Large intestine (tissue), 3 donors: Measurements from ENCODE around the gene ANO1. TPM values are rescaled to one million over a fixed set of nuclear protein-coding genes. Genes with fewer than 3 reads are reported as not detected.
"Not testable (repeated sequence)": the region's sequence is repeated elsewhere in the genome, so short reads cannot be mapped to it uniquely, and the experiment has no call there.

Experiments used
- DNase-seq, 2 donors: peaks; one replicate each; pipeline versions ENCODE4 v3.0.0 to v3.0.0-alpha.2; 2013
- H3K27ac ChIP-seq: one replicate; pipeline ENCODE4 v1.5.1; 2013; ENCODE audit warnings: low read length
- H3K27me3 ChIP-seq: 2 replicates; pipeline ENCODE4 v1.6.1; 2013; ENCODE audit warnings: low read length; ENCODE audit not compliant: control insufficient read depth, insufficient read depth
- H3K36me3 ChIP-seq: 2 replicates; pipeline ENCODE4 v1.6.1; 2013; ENCODE audit warnings: low read length; ENCODE audit not compliant: control insufficient read depth, insufficient read depth
- H3K4me1 ChIP-seq: one replicate; pipeline ENCODE4 v1.6.1; 2013; ENCODE audit warnings: low read length; ENCODE audit not compliant: control insufficient read depth, insufficient read depth
- H3K4me3 ChIP-seq: one replicate; pipeline ENCODE4 v1.5.1; 2013; ENCODE audit warnings: low read length
- H3K9me3 ChIP-seq: one replicate; pipeline ENCODE4 v1.6.1; 2013; ENCODE audit warnings: mild to moderate bottlenecking, low read depth, low read length, moderate library complexity; ENCODE audit not compliant: control insufficient read depth
- WGBS: methylation state at CpG from one replicate; pipeline ENCODE4 v1.1.5; 2013; ENCODE audit warnings: low lambda C conversion rate; ENCODE audit not compliant: insufficient coverage; 5-methylcytosine and 5-hydroxymethylcytosine counted together
- polyA plus RNA-seq: library from polyadenylated mRNA; unstranded; fragments of 120-200 nt; gene quantifications from one replicate; pipeline ENCODE4 v1.2.1, GENCODE V29; 2013

The ANO1 gene
- polyA plus RNA-seq, 1 donor = 12.3 TPM

DNA sequence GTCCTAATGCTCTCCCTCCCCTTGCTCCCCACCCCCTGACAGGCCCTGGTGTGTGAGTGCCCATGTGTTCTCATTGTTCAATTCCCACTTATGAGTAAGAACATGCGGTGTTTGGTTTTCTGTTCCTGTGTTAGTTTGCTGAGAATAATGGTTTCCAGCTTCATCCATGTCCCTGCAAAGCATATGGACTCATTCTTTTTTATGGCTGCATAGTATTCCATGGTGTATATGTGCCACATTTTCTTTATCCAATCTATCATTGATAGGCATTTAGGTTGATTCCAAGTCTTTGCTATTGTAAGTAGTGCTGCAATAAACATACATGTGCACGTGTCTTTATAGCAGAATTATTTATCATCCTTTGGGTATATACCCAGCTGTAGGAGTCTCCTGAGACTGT is 42.5 kb upstream of the ANO1 start:
- DNase-seq, H3K27me3 ChIP-seq, H3K9me3 ChIP-seq, H3K4me3 ChIP-seq, H3K4me1 ChIP-seq, H3K36me3 ChIP-seq, H3K27ac ChIP-seq: not testable (repeated sequence)
- no CpG with 5 or more reads among the region's 2 CpGs for WGBS

DNA sequence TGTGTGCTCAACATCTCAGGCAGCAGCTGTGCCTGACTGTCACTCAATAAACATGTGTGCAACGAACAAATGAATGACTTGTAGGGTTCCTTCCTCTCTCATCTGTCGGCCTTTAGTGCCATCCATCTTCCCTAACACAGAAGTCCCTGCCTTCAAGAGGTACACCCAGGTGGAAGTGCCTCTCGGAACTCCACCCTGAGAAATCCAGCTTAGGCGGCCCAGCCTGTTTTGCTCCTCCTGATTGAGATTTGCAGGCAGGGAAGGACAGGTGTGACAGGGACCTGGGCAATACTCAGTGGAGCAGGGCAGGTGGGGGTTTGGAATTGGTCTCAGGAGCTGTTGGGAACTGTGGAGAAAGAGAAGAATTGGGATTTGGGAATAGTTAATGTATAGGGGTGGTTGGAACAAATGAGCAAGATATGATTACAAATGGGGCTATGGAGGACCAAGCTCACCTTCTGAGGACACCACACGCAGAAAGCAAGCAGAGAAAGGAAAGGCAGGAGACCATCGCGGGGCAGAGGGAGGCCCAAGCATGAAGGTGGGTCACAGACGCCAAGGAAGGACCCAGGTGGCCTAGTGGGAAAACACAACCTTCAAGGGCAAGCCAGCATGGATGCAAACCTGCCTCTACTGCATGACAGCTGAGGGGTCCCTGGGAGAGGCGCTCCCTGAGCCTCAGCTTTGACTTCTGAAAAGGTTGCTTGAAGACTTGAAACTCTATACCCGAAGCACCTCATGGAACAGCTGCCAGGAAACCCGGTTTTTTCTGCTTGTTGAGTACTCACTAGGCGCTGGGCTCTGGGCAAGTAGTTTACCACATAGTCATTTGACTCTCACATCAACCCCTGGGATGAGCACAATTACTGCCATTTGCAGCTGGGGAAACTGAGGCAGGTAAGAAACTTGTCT is 40.9 kb upstream of the ANO1 start:
- H3K27me3 ChIP-seq = peaks cover 5% of the 10 kb centered on the region
- DNase-seq = no peak
- H3K36me3 ChIP-seq = no peaks in the 10 kb centered on the region
- H3K4me1 ChIP-seq = no peaks in the 10 kb centered on the region
- H3K27ac ChIP-seq = no peak overlapping the region
- H3K4me3 ChIP-seq = no peak overlapping the region
- WGBS = no CpG with 5 or more reads among the region's 12 CpGs
- no peaks in the 10 kb centered on the region for H3K9me3 ChIP-seq

DNA sequence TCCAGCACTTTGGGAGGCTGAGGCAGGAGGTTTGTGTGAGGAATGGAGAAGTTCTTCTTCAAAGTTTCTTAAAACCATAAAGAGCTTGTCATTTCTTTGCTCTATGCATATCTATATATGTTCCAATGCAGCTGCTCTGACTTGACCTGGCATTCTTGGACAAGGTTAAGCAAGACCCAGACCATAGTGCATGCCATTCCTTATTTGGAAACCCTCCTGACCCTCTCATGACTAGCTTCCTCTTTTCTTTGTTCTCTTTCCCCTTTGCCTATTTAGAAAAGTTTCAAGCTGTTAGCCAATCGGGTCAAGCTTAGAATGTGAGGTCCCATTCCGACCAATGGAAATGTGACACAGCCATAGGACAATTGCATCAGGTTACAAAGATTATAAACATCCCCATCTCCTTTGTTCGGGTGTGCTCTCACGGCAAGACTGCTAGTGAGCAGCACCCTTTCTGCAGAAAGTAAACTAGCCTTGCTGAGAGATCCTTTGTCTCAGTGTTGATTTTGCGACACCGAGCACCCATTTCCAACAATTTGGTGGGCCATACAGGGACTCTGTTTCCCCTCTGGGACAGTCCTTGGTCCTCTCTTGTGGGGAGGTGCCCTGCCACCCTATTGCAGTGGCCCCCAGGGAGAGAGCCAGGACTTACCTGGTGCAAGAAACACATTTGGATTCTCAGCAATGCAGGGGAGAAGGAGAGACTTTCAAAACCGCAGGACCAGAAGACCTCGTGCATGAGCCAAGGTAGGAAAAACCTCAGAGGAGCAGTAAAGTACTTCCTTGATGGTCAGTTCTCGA is 39.9 kb upstream of the ANO1 start:
- 70% methylated on average over 1 of the region's 9 CpGs for WGBS
- H3K27me3 ChIP-seq = peaks cover 5% of the 10 kb centered on the region
- H3K4me1 ChIP-seq = no peaks in the 10 kb centered on the region
- H3K9me3 ChIP-seq = peaks cover 2% of the 10 kb centered on the region
- DNase-seq = no peak
- no peak overlapping the region for H3K27ac ChIP-seq
- H3K36me3 ChIP-seq = no peaks in the 10 kb centered on the region
- H3K4me3 ChIP-seq = no peak overlapping the region

DNA sequence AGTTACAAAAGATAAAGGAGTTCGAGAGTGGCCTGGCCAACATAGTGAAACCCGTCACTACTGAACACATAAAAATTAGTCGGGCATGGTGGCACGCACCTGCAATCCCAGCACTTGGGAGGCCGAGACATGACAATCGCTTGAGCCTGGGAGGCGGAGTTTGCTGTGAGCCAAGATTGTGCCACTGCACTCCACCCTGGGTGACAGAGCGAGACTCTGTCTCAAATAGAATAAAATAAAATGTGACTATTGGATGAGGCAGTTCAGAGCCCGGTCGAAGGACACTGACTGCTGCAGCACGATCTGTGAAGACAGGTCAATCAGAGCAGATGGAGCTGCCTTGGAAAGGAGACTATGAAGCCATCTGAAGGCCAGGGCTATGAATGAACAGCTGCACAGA is 37.7 kb upstream of the ANO1 start:
- no peak for DNase-seq
- 94% methylated on average over 3 of the region's 11 CpGs for WGBS
- H3K36me3 ChIP-seq = no peaks in the 10 kb centered on the region
- no peaks in the 10 kb centered on the region for H3K4me1 ChIP-seq
- no peaks in the 10 kb centered on the region for H3K27me3 ChIP-seq
- peaks cover 8% of the 10 kb centered on the region for H3K9me3 ChIP-seq
- no peak overlapping the region for H3K4me3 ChIP-seq
- H3K27ac ChIP-seq = no peak overlapping the region

DNA sequence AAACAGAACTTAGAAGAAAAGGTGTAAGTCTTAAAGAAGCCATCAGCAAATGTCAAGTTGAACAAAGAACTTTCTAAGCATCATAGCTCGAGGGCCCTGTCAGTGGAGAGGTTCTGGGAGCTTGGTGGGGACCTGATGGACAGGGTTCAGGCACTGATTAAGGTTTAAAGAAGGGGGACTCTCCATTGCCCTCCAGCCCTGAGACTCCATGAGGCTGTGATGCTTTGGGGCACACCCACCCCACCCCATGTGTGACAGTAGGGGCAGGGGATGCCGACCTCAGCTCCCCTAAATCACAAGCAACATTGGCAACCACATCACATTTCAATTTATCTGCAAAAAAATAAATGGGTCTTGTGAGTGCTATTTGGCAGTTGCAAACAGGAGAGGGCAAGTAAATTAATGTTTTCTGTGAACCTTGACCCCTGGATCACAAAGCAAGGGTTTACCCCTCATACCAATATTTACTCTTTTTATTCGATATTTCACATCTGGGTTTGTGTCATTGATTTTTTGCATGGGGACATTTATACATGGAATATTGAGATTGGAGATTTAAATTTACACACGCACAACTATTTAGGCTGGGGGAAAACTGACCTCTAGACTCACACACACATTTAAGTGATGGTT is 37.1 kb upstream of the ANO1 start:
- Histone ChIP-seq H3K36me3 (no peaks in the 10 kb centered on the region), H3K4me1 (no peaks in the 10 kb centered on the region), H3K27ac (no peak overlapping the region), H3K9me3 (peaks cover 8% of the 10 kb centered on the region), H3K4me3 (no peak overlapping the region), H3K27me3 (peaks cover 2% of the 10 kb centered on the region)
- DNase-seq = no peak
- 100% methylated on average over 1 of the region's 4 CpGs for WGBS

DNA sequence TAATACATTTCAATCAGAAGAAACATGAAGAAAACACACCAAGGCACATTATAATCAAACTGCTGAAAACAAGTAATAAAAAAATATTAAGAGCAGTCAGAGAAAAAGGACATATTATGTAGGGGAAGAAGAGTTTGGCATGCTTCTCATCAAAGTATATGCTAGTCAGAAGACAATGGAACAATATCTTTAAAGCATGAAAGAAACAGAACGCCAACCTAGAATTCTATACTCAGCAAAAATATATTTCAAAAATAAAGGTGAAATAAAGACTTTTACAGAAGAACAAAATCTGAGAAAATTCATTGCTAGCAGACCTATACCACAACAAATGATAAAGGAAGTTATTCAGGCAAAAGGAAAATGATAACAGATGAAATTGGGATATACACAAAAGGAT is 34.6 kb upstream of the ANO1 start:
- H3K4me1 ChIP-seq = no peaks in the 10 kb centered on the region
- no peaks in the 10 kb centered on the region for H3K36me3 ChIP-seq
- H3K27ac ChIP-seq = no peak overlapping the region
- 100% methylated on average over 1 of the region's 1 CpG for WGBS
- peaks cover 2% of the 10 kb centered on the region for H3K27me3 ChIP-seq
- no peak overlapping the region for H3K4me3 ChIP-seq
- no peak for DNase-seq
- H3K9me3 ChIP-seq = peaks cover 8% of the 10 kb centered on the region

DNA sequence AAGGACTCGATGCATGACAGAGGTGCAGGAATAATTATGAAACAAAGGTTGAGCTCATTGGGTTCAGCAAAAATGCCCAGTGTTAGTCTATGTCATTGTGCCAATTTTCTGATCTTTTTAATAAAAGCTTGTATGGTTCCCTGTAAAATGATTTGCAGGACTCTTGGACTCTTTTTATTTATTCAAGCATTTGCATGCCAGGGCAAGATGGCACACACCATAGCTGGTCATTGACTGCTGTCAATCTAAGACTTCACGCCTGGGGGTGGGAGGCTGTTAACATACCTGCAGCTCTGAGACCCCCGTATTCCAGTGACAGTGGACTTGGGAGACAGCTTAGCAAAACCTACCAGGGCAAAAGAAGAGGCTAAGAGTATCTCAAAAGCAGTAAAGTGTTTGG is 32.0 kb upstream of the ANO1 start:
- no peak for DNase-seq
- WGBS = no CpG with 5 or more reads among the region's 3 CpGs
- Histone ChIP-seq H3K27ac (no peak overlapping the region), H3K27me3 (peaks cover 7% of the 10 kb centered on the region), H3K4me3 (no peak overlapping the region), H3K9me3 (peaks cover 8% of the 10 kb centered on the region), H3K36me3 (no peaks in the 10 kb centered on the region), H3K4me1 (no peaks in the 10 kb centered on the region)

DNA sequence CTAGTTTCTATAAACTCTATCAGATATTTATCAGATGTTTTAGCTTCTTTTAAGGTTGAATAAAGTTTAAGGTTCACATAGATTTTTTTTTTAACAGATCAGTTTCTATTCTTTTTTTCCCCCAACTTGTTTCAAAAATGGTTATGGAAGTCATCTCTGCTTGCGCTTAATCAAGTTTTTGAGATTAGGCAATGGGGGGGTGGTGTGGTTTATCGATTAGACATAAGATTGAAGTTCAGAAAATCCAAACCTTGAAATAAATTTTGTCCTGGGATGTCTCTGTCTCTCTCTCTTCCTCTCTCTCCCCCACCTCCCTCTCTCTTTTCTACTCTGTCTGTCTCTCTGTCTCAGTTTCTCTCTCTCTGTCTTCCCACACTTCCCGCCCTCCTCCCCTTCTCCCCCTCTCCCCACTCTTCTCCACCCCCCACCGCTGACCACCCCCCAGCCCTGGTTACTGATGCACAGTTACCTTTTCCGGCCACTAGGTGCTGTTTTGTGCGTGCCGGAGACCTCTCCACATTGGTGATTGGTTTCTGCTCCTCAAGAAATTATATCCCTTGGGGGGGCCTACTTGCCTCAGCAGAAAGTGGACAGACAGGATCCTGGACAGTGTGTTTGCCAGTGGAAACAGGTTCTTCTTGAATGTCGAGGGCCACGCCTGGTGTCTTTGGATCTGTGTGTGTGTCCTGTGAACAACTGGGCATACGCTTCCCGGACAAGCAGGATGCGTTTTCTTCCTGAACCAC is 29.7 kb upstream of the ANO1 start:
- peak in 1 of 2 donors; percentile 32 for DNase-seq
- no peak overlapping the region for H3K27ac ChIP-seq
- 100% methylated on average over 1 of the region's 12 CpGs for WGBS
- H3K4me3 ChIP-seq = no peak overlapping the region
- H3K9me3 ChIP-seq = peaks cover 4% of the 10 kb centered on the region
- H3K4me1 ChIP-seq = no peaks in the 10 kb centered on the region
- no peaks in the 10 kb centered on the region for H3K36me3 ChIP-seq
- peaks cover 9% of the 10 kb centered on the region for H3K27me3 ChIP-seq

DNA sequence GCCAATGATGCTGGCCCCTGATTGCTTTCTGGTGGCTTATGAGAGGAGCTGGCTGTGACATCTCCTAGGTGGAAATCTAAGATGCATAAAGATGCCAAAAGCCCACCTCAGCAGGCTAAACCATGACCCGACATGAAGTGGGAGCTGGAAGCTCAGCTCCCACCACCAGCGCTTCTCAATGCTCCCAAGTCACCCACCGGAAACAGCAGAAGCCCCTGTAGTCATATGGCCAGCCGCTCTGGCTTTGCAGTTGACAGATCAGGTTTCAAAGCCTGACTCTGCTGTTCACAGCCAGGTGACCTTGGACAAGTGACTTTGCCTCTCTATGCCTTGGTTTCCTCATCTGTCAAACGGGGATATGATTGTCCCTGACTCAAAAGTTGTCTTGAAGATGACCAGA is 29.1 kb upstream of the ANO1 start:
- Histone ChIP-seq H3K27ac (no peak overlapping the region), H3K36me3 (no peaks in the 10 kb centered on the region), H3K9me3 (peaks cover under 1% of the 10 kb centered on the region), H3K27me3 (peaks cover 9% of the 10 kb centered on the region), H3K4me3 (no peak overlapping the region), H3K4me1 (peaks cover under 1% of the 10 kb centered on the region)
- DNase-seq = no peak
- no CpG with 5 or more reads among the region's 5 CpGs for WGBS

DNA sequence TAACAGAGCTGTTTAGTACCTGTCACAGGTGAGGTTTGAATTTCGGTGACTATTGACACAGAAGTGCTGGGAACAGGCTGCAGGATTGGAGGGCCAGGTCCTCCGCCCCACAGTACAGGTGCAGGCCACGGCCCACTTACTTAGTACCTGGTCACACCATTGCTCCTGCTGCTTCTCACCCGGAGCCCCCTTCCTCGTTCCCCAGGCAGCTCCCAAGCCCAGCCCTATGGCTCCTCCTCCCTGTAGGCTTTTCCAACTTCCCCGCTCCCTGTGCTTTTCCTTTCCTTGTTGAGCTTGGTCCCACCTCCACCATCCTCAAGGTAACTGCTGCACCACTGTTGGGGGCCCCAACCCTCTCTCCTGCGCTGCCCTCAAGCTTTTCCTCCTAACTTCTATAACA is 27.9 kb upstream of the ANO1 start:
- no peak overlapping the region for H3K27ac ChIP-seq

More for the DNA sequence above, 27.9 kb upstream of the ANO1 start:
- H3K4me3 ChIP-seq = no peak overlapping the region
- H3K4me1 ChIP-seq = peaks cover 4% of the 10 kb centered on the region
- no peaks in the 10 kb centered on the region for H3K9me3 ChIP-seq
- no peak for DNase-seq
- peaks cover 9% of the 10 kb centered on the region for H3K27me3 ChIP-seq
- WGBS = 47% methylated on average over 3 of the region's 7 CpGs
- no peaks in the 10 kb centered on the region for H3K36me3 ChIP-seq
